HG03354 (cell line): ENCODE results near the gene CAMTA1.

ENCODE experiments used
- ATAC-seq: cut with Tn5 transposase; IDR thresholded peaks from one replicate; pipeline ENCODE4 v1.9.1; 2021; ENCODE audit warnings: mild to moderate bottlenecking; ENCODE audit not compliant: unreplicated experiment, poor library complexity, severe bottlenecking

Gene CAMTA1

DNA sequence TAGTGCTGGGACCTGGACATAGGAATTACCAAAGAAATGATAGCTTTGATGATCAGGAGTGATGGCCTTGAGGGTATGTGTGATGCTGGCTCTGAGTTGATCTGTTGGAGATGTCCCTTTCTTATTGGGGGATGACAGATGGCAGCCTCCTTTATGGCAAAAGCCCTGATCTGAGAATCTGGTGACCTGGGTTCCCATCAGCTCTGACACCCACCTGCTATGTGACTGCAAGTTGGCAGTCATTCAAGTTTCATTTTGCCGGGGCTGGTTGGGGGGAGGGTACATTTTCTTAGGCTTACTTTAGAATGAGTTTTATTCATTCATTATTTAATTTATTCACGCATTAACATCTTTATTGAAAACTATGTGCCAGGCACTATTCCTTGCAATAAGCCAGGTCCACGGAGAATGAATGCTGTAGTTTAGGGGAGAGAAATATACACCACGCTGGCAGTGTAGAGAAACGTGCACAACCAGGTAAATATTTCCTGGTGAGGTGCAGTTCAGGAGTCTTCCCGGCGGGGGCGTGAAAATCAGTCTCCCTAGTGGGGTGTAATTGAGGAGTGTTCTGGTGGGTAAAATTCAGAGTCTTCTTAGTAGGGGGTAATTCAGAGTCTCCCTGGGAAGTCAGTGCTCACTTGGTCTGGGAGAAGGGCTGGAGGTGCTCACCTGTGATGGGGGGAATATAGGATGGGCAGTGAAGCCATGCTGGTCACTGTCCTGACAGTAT is 401.3 kb downstream of the CAMTA1 start:
- ATAC-seq: no peak

DNA sequence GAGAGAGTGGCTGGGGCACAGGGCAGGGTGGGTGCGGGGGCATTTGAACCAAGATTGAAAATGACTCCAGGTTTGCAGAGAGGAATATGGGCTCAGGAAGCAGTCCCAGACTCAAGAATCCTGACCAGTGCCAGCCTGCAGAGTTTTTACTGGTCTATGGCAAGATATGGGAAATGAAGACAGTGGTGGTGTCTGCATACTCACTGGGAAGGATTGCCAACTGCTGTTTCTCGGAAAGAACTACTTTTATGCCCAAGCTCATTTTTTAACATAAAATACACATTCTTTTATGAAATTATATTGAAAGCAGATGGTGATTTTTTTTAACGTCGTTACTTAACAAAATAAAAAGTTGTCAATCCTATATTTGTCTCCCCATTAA is 401.8 kb downstream of the CAMTA1 start:
- ATAC-seq: no peak

DNA sequence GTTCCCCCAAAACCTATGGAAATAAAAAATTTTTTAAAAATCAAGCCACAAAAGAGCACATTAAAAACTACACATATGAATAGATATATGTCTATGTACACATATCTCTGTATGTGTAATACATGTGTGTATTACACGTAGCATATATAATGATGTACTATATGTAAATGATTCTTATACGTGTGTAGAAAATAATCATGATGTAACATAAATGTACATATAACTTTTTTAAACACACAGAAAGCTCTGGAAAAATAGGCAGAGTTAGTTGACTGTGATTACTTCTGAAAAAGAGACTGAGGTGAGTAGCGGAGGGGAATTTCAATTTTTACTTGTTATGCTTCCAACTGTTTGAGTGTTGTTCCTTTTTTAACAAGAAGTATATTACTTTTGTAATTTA is 405.0 kb downstream of the CAMTA1 start:
- no peak for ATAC-seq

DNA sequence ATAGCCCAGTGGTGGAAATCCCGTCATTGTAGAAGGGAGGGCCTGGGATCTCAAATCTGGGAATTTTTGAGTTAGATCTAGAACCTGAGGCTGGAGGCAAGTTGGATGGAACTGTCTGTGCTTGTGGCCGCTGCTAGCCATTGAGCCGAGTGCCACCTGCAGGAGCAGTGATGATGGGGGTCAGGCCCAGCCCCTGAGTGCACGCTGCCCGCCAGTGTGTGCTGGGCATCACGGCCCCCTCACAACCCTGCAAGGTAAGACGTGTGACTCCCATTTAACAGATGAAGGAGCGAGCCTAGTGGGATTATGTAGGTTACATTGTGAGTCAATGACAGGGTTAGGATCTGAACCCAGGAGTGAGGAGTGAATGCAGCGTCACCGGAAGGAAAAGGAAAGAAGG is 407.2 kb downstream of the CAMTA1 start:
- no peak for ATAC-seq

DNA sequence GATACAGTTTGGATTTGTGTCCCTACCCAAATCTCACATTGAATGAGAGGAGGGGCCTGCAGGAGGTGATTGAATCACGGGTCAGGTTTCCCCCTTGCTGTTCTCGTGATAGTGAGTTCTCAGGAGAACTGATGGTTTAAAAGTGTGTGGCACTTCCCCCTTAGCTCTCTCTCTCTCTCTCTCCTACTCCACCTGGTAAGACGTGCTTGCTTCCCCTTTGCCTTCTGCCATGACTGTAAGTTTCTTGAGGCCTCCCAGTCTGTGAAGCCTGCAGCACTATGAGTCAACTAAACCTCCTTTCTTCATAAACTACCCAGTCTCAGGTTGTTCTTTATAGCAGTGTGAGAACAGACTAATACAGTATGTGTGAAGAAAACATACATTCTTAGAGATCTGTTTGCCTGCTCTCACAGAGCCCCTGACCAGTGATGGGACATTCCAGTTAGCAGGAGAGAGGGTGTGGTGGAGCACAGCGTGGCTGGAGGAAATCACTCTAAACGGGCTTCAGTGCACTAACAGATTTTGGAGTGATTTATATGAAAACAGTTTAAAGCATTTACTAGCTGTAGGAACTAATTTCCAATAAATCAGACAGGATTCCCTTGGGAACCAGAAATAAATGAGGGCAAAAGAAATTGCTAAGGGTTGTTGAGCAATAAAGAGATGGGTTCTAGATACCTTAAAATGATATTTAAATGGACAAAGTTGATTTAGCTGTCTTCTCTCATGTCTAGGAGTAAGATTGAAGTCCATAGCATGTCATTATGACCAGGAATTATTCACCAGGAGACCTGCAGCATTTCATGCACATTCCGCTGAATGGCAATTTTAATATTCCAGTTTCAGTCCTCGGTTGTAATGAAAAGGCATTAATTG is 411.0 kb downstream of the CAMTA1 start:
- no peak for ATAC-seq

DNA sequence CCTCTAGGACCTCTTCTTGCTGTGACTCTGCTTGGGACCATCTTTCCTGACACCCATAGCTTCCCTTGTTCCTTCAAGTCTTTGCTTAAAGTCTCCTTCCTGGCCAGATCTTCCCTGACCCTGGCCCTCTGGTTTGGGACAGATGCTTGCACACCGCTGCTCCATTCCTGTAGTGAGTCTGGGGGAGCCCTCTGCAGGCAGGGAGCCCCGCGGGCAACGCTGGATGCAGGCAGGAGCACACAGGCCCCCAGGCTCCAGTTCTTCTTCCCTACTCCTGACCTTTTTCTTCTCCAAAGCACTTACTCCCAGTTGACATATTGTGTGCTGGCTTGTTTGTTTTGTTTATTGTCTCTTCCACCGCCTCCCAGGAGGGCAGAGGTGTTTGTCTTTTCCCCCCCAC is 413.4 kb downstream of the CAMTA1 start:
- ATAC-seq: no peak

DNA sequence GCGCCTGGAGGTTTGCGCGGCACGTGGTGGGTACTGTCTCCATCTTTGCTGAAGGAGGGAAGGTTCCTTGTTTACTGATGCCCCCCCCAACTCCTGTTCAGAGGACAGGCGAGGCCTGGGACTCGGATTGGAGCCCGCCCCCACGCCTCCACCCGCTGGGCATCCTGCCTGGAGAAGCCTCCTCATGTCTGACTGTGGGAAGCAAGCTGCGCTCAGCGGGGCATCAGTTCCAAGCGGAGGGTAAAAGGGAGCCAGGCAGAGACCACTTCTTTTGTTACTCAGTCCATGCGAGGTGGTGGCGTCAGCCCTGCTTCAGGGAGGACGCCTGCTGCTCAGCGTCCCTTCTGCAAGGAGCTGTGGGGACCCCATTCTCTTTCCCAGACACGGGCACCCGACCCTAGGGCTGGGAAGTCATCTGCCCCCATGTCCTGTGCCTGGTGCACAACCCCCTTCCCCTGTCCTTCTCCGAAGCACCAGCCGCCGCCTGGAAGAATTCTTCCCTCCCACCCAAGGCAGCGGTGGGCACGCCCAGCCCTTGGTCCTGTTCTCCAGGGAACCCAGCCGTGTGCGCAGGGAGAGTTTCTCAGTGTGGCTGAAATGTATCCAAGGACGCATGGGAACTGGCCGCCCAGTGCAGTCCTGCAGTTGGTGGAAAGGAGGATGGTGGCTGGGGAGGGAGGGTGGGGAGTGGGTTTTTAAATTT is 414.0 kb downstream of the CAMTA1 start:
- no peak for ATAC-seq

DNA sequence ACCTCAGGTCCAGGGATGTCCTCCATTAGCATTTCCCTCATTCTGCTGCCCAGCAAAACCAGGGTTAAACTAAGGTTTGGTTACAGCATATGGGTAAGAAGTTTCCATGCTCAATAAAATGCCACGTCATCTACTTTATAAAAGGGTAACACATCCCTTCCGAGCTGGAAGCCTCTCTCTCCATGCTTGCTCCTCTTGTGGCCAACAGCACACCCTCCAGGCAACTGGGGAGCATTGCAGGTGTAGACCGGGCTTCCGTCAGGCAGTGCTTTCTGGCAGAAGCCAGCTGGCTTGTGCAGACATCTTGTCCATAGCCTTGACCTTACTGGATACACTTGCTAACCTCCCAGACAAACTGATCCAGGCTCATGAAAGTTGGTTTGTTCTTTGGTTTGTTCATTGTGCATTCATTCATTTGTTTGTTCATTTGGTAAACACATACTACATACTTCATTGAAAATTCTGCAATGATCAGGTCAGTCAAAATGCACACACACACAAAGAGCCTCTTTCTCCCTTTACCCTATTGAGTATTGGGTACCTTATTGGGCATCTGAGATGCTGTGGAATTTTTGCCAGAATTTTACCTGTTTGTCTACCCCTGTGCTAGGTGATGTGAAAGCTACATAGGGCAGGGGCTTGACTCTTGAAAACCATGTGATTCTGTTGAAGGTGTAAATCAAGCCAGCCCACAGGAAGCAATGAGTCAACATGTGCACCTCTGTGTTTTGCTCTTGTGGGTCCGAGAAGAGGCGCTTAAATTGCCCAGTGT is 422.8 kb downstream of the CAMTA1 start:
- ATAC-seq: no peak

DNA sequence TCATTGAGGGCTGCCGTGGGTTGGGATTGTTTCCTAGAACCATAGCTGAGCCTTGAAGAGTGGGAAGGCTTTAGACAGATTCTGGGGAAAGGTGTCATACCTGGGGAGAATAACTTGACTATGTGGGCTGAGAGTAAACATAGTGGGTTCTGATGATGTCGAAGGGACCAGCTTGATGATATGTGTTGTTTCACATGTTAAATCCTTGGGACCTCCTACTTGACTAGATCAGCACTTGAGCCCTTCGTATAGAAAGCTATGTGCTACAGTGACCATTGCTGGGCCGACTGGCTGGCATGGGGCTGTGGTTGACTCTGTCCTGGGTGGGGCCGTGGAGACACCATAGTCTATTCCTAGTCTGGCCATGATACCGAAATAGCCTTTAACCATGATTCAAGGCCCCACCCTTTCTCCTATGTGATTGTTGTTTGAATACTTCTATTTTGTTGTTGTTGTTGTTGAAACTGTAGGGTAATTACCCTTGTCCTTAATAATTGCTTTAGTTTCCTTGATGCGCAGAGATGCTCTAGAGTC is 423.5 kb downstream of the CAMTA1 start:
- no peak for ATAC-seq

DNA sequence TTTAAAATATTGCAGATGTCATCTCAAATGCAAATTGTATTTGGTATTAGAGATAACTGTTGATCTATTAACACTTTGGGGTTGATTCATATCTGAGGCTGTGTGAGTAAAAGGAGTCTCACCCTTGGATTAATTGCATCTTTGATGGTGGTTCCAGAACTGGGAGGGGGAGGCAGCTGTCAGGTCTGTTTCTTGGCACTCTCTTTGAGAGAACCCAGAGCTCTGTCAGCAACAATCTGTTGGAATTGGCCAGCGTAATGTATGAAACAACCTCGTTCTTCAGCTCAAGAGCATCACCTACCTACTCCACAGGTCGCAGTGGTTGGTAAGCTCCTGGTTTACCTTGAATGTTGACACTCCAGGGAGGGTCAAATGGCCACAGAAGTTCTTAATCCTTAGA is 424.1 kb downstream of the CAMTA1 start:
- no peak for ATAC-seq

DNA sequence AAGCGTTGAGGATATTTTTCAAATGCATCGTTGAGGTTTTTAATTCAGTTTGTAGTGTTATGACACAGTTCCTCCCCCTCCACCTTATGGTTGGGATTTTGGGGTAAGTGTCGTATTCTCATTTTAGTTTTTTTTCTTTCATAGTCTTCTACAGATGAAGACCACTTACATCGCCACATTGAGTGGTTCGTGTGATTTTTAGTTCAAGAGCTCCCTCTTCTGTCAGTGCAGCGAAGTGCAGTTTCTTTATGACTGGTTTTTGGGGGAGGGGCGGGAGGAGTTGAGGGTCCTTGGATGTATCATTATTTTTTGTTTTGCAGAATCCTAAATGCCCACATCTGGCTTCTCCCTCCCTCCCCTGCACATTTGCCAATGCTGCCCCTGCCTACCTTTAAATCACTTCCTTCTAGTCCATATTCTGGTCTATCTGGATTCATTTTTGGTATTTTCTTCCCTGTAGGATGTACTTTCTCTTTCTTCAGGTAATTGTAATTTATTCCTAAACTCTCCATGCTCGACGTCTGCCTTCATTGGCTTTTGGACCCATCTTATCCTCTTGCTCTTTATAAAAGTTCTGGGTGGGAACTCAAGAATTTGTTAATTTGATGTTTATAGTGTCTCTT is 433.1 kb downstream of the CAMTA1 start:
- no peak for ATAC-seq

DNA sequence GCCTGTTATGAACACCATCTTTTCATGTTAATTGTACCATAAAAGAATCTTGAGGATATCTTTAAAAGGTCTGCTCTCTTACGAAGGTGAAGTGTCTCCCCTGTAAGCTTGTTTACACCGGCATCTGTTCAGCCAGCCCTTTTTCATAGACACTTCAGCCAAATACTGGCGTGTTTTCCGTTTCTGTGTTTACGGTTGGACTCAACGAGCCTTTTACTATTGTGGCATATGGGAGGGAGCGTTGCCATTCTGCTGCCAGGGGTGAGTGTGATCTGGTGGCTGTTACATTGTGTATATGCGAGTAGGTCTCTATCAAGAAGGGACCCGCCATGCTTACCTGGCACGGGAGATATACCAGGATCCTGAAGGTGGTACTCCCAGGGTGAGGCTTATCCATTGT is 433.8 kb downstream of the CAMTA1 start:
- ATAC-seq: no peak

DNA sequence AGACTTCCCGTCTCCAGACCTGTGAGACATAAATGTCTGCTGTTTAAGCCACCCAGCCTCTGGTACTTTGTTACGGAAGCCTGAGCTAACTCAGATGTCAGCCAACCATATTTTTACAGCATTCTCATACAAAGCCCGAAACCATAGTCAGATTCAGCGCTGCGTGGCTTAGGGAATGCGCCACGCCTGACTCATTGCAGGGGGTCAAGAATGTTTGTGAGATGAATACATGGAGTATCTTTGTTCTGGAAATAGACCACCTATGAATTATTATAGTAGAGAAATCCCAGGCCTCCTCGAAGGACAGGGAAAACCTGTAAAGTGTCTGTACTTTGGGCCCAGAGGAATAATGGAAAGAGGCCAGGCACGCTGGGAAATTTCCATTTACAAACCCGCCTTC is 434.8 kb downstream of the CAMTA1 start:
- ATAC-seq: no peak

DNA sequence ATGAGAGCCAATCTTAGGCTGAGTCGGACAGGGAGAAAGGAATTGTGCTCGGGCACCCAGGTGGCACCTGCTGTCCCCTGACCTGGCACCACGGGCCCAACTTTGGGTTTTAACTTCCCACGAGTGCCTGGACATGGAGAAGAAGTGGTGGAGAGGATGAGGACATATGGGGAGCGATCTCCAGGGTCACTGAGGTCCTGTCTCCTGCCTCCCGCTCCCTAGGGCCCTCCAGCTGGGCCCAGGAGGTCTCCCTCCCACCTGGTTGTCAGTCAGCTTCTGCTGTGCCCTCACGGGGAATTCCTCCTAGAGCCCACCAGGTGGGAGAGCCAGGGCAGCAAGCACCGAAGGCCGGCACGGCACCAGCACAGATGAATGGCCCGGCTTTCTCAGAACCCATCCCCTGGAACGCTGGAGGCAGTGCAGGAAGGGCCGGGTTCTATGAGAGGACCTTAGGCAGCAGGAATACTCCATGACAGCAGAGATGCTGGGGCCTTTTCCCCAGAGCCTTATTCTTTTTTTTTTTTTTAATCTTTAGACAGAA is 435.5 kb downstream of the CAMTA1 start:
- no peak for ATAC-seq

DNA sequence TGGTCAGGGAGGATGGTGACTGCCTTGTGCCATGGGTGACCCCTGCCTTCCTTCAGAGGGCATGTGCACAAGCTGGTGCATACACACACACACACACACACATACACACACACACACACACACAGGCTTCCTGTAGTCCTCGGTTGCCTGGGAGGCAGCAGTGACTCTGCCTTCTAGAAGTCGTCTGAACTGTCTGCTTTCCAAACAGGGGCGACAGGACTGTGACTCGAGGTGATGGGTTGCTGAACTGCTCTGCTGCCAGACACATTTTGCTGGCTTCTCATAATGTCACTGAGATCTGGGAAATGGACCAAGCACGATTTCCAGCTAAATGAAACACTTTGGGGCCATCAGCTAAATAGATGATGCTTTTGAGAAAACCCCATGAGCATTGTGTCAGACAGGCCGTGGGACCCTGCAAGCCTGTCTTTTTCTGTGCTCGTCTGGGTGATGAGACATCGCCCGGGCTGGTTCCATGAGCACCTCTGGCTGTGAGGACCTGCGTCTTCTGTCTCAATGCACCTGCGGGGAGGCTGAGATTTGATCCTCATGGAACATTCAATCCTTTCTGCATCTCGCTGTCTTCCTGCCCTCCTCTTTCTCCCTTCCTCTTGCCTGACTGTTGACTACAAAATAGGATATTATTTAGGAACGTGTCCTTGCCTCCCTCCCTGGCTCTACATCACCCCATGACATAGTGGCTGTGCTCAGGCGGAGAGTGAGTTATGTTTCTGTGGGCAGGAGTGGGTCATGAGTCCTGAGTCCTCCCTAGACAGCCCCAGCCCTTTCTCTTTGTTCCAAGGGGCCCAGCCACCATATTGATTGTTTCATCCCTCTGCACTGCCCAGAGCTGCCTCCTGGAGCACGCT is 436.8 kb downstream of the CAMTA1 start:
- no peak for ATAC-seq

DNA sequence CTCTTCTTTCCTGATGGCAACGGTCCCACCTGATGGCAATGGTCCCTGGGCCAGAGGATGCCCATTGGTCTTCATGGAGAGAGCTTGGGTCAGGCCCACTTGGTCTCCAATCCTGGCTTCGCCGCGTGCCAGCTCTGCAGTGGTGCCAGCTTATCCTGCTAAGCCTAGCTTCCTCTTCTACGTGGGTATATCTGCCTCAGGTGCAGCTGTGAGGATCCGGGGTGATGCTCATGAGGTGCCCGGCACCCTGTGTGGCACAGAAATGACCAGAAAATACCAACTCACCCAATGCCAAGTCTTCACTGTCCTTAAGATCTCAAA is 437.4 kb downstream of the CAMTA1 start:
- no peak for ATAC-seq

DNA sequence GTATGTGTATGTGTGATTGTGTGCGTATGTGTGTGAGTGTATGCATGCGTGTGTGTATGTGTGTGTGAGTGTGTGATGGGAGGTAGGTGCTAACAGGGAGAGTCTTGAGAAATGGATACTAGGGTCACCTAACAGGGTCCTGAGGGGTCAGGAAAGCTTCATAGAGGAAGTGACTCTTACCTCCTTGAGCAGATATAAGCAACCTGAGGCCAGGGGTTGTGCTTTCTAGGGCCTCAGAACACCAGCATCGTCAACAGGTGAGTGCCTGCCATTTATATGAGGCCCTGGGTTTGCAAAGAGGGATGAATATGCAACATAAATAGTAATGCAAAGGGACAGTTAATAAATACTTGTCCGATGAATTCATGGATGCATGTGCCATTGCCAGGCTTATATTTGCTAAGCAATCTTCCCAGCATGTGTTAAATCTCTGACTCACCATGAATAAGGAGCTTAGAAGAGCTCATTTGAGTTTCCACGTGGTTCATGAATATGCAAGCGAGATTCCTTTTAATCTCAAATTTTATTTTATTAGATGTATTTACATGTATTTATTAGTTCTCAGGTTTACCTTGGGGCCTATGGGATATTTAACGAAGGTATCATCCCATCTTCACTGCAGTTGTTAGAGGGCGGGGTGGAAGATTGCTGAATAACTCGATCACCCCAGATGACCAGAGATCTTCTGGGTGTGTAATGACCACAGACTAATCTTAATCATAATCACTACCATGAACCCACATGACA is 438.3 kb downstream of the CAMTA1 start:
- ATAC-seq: no peak

DNA sequence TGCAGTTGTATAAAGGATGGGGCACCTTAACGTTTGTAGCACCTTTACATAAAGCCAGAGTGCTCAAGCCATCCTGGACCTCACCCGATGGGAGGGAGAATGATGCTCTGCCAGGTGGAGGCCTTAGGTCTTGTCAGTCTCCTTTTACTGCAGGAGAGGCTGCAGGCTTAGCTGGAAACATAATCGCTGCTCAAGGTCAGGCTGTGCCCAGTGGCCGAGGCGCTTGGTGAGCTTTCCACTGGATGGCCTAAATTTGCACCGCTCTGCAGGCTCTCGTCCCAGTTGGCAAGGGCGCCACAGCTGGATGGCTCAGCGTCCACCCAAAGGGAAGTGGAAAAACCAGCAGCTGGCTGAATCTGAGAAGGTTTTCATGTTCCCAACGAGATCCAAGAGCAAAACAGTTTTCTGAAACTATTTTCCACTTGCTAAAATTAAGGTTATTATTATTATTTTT is 438.9 kb downstream of the CAMTA1 start:
- no peak for ATAC-seq
